OCI-M1 (cell line): ENCODE results near the gene MAGI1.
A peak's percentile ranks its signal among the peaks of the same experiment; 100 is the strongest.
"Not testable (repeated sequence)": the region's sequence is repeated elsewhere in the genome, so short reads cannot be mapped to it uniquely, and the experiment has no call there.

ENCODE experiments used
- DNase-seq: peaks from one replicate; lab custom pipeline; 2025; lab: John Stamatoyannopoulos, UW

MAGI1 gene

GRCh38 chr3:65591313-65591712 lies 447.4 kb downstream of the MAGI1 start:
- no peak for DNase-seq

- no peak for DNase-seq
These were observed 449.8 kb downstream of the MAGI1 start for GRCh38 chr3:65588884-65589283.

- peak; percentile 87 for DNase-seq
These were observed 450.9 kb downstream of the MAGI1 start for GRCh38 chr3:65587650-65588439.

- no peak for DNase-seq
These were observed 453.8 kb downstream of the MAGI1 start for GRCh38 chr3:65584913-65585312.

GRCh38 chr3:65584002-65584401 lies 454.7 kb downstream of the MAGI1 start:
- peak; percentile 58 for DNase-seq

GRCh38 chr3:65583188-65583587 lies 455.5 kb downstream of the MAGI1 start:
- peak; percentile 42 for DNase-seq

GRCh38 chr3:65582012-65582717 lies 456.6 kb downstream of the MAGI1 start:
- no peak for DNase-seq

- DNase-seq: no peak
These were observed 457.4 kb downstream of the MAGI1 start for GRCh38 chr3:65581313-65581712.

- DNase-seq: no peak
These were observed 459.9 kb downstream of the MAGI1 start for GRCh38 chr3:65578861-65579260.

GRCh38 chr3:65577843-65578430 lies 460.8 kb downstream of the MAGI1 start:
- no peak for DNase-seq

- no peak for DNase-seq
These were observed 461.8 kb downstream of the MAGI1 start for GRCh38 chr3:65576966-65577365.

- DNase-seq: no peak
These were observed 462.5 kb downstream of the MAGI1 start for GRCh38 chr3:65576228-65576627.

GRCh38 chr3:65575376-65575840 lies 463.3 kb downstream of the MAGI1 start:
- DNase-seq: peak; percentile 62

- DNase-seq: no peak
These were observed 465.1 kb downstream of the MAGI1 start for GRCh38 chr3:65573548-65574116.

- DNase-seq: no peak
These were observed 466.4 kb downstream of the MAGI1 start for GRCh38 chr3:65572175-65572777.

GRCh38 chr3:65569845-65570405 lies 468.8 kb downstream of the MAGI1 start:
- no peak for DNase-seq

- DNase-seq: no peak
These were observed 469.6 kb downstream of the MAGI1 start for GRCh38 chr3:65569129-65569528.

GRCh38 chr3:65568497-65568896 lies 470.2 kb downstream of the MAGI1 start:
- no peak for DNase-seq

GRCh38 chr3:65565744-65566143 lies 473.0 kb downstream of the MAGI1 start:
- DNase-seq: not testable (repeated sequence)

- DNase-seq: no peak
These were observed 474.2 kb downstream of the MAGI1 start for GRCh38 chr3:65564483-65564882.

- no peak for DNase-seq
These were observed 474.9 kb downstream of the MAGI1 start for GRCh38 chr3:65563861-65564260.

- DNase-seq: peak; percentile 40
These were observed 476.3 kb downstream of the MAGI1 start for GRCh38 chr3:65562447-65562846.
